Frontal cortex (tissue), 4 donors: ENCODE measurements around the gene TNNC2. TPM values are rescaled to one million over a fixed set of nuclear protein-coding genes. Genes with fewer than 3 reads are reported as not detected.

Experiments
- DNase-seq, 2 donors: peaks; one replicate each; pipeline ENCODE4 v3.0.0; 2012; ENCODE audit warnings: low spot score in 2 of 2
- FAIRE-seq: peaks from 2 replicates; lab custom pipeline; 2012; peaks lifted over from hg19 to GRCh38; lab: Jason Lieb, UNC
- small RNA-seq: library from RNA; depleted of rRNA; stranded (forward); fragments of <200 nt; gene quantifications from one replicate; pipeline ENCODE3, GENCODE V24; 2014
- total RNA-seq: library from RNA; depleted of rRNA; stranded (reverse); fragments of >200 nt; gene quantifications from one replicate; pipeline ENCODE4 v1.2.3, GENCODE V29; 2014
- donor health status: control.
- donor health status: control.
- donor health status: control.

The TNNC2 gene
- total RNA-seq, 1 donor from 2014 or later = not detected

GRCh38 chr20:45792317-45793118 is 34.6 kb downstream of the TNNC2 start:
- no peak for FAIRE-seq
- DNase-seq = no peak

- DNase-seq (no peak), FAIRE-seq (no peak)
Observed at GRCh38 chr20:45788351-45788750, 38.8 kb downstream of the TNNC2 start.

- no peak for FAIRE-seq
- DNase-seq = no peak
Observed at GRCh38 chr20:45783656-45784294, 43.3 kb downstream of the TNNC2 start.

GRCh38 chr20:45782890-45783289 is 44.2 kb downstream of the TNNC2 start:
- no peak for FAIRE-seq
- DNase-seq = no peak

- FAIRE-seq = no peak
- no peak for DNase-seq
Observed at GRCh38 chr20:45781391-45781931, 45.7 kb downstream of the TNNC2 start.

GRCh38 chr20:45780159-45780558 is 47.0 kb downstream of the TNNC2 start:
- no peak for DNase-seq
- no peak for FAIRE-seq

GRCh38 chr20:45779011-45779915 is 47.8 kb downstream of the TNNC2 start:
- no peak for FAIRE-seq
- peak in 1 of 2 donors; percentile 54 for DNase-seq

GRCh38 chr20:45776931-45777330 is 50.2 kb downstream of the TNNC2 start:
- DNase-seq (no peak), FAIRE-seq (no peak)

- FAIRE-seq (no peak), DNase-seq (no peak)
Observed at GRCh38 chr20:45775411-45775810, 51.7 kb downstream of the TNNC2 start.

- FAIRE-seq (no peak), DNase-seq (no peak)
Observed at GRCh38 chr20:45774945-45775344, 52.2 kb downstream of the TNNC2 start.

Small RNAs within 50 kb of the gene (small RNA-seq; reads per million reads assigned to genes)
- not detected for gene RNU6ATAC38P

Other genes starting within 250 kb of the TNNC2 start
- not detected for gene WFDC8, start 248.0 kb downstream of the TNNC2 start, total RNA-seq
- not detected for gene WFDC10A, start 197.6 kb downstream of the TNNC2 start, total RNA-seq
- not detected for gene WFDC9, start 196.0 kb downstream of the TNNC2 start, total RNA-seq
- not detected for gene WFDC11, start 157.1 kb downstream of the TNNC2 start, total RNA-seq
- not detected for gene WFDC13, start 125.3 kb downstream of the TNNC2 start, total RNA-seq
- not detected for gene WFDC10B, start 122.3 kb downstream of the TNNC2 start, total RNA-seq
- gene SPINT4, start 105.0 kb downstream of the TNNC2 start, total RNA-seq = not detected
- gene WFDC3, start 35.4 kb downstream of the TNNC2 start, total RNA-seq = not detected
- 13.0 TPM for gene DNTTIP1, start 35.4 kb downstream of the TNNC2 start, total RNA-seq
- 3.7 TPM for gene UBE2C, start 14.7 kb downstream of the TNNC2 start, total RNA-seq
- 15.5 TPM for gene SNX21, start 6.5 kb upstream of the TNNC2 start, total RNA-seq
- 32.6 TPM for gene ACOT8, start 30.1 kb upstream of the TNNC2 start, total RNA-seq
- 13.9 TPM for gene ZSWIM3, start 30.3 kb upstream of the TNNC2 start, total RNA-seq
- gene ZSWIM1, start 53.9 kb upstream of the TNNC2 start, total RNA-seq = 5.3 TPM
- gene SPATA25, start 60.3 kb upstream of the TNNC2 start, total RNA-seq = 2.0 TPM
- 3.3 TPM for gene NEURL2, start 63.9 kb upstream of the TNNC2 start, total RNA-seq
- gene CTSA, start 64.0 kb upstream of the TNNC2 start, total RNA-seq = 14.7 TPM
- 19.2 TPM for gene PLTP, start 84.8 kb upstream of the TNNC2 start, total RNA-seq
- 9.0 TPM for gene PCIF1, start 107.4 kb upstream of the TNNC2 start, total RNA-seq
- 12.6 TPM for gene ZNF335, start 144.9 kb upstream of the TNNC2 start, total RNA-seq
- gene MMP9, start 181.6 kb upstream of the TNNC2 start, total RNA-seq = under 0.01 TPM
- gene SLC12A5, start 201.9 kb upstream of the TNNC2 start, total RNA-seq = 18.8 TPM